HEK293 (cell line): ENCODE results near the gene WASHC3.

Experiments
- GLI4 ChIP-seq: fragments of 450-650 bp; formaldehyde crosslinking; IDR thresholded peaks from 2 replicates; pipeline ENCODE4 v1.5.1; 2016; ENCODE audit warnings: missing biosample characterization, missing genetic modification characterization
- MEIS1 ChIP-seq: sonication (generic); formaldehyde crosslinking; IDR thresholded peaks from 2 replicates; pipeline ENCODE4 v1.8.1; 2022; ENCODE audit warnings: missing genetic modification reagents, mild to moderate bottlenecking, borderline replicate concordance
- ZNF146 ChIP-seq: fragments of 450-650 bp; formaldehyde crosslinking; IDR thresholded peaks from 2 replicates; pipeline ENCODE4 v1.5.1; 2016; ENCODE audit warnings: missing biosample characterization, missing genetic modification characterization
- ZNF23 ChIP-seq: fragments of 450-650 bp; formaldehyde crosslinking; IDR thresholded peaks from 2 replicates; pipeline ENCODE4 v1.5.1; 2016; ENCODE audit warnings: missing biosample characterization, missing genetic modification characterization, borderline replicate concordance
- ZNF274 ChIP-seq, 2 experiments: fragments of 200-500 bp in 1 of 2; fragments of 450-650 bp in 1 of 2; sonication (Bioruptor generic) in 1 of 2; formaldehyde crosslinking in 1 of 2; IDR thresholded peaks; 2 replicates each; pipeline versions ENCODE4 v1.5.1 to v1.6.1; 2014 to 2016; ENCODE audit warnings: borderline replicate concordance in 1 of 2, inconsistent platforms in 1 of 2, low read length in 1 of 2, missing biosample characterization in 1 of 2, missing genetic modification characterization in 1 of 2
- ZNF416 ChIP-seq: fragments of 450-650 bp; formaldehyde crosslinking; IDR thresholded peaks from 2 replicates; pipeline ENCODE4 v1.5.1; 2016; ENCODE audit warnings: missing biosample characterization, missing genetic modification characterization
- TF ChIP-seq, protein P1 (sequence below): fragments of 450-650 bp; formaldehyde crosslinking; IDR thresholded peaks from 2 replicates; pipeline ENCODE4 v1.5.1; 2016; ENCODE audit warnings: missing biosample characterization, missing genetic modification characterization
- TF ChIP-seq, protein P2 (sequence below): fragments of 450-650 bp; formaldehyde crosslinking; IDR thresholded peaks from 2 replicates; pipeline ENCODE4 v1.5.1; 2016; ENCODE audit warnings: missing biosample characterization, missing genetic modification characterization
- TF ChIP-seq, protein P3 (sequence below): fragments of 450-650 bp; formaldehyde crosslinking; IDR thresholded peaks from 2 replicates; pipeline ENCODE4 v1.5.1; 2016; ENCODE audit warnings: missing biosample characterization, missing genetic modification characterization, low read depth

DNA sequence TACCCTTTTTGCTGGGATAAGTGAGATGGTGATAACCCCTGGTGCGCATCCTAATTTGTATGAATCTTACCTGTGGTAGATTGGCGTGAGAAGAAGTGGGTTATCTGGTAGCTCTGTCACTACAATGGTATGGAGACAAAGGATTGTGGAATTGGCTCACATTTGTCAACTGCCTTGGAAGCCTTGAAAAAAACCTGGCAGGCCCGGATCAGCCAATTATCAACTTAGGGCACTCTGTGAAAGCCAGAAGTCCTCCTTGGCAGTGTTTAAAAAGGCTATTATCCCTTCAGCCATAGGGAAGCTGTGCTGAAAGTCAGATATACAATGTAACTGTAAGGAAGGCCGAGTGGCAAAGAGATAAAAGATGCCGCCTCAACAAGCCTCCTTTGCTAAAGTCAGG, 56.5 kb downstream of the WASHC3 start:
- TF ChIP-seq, protein P1, sequence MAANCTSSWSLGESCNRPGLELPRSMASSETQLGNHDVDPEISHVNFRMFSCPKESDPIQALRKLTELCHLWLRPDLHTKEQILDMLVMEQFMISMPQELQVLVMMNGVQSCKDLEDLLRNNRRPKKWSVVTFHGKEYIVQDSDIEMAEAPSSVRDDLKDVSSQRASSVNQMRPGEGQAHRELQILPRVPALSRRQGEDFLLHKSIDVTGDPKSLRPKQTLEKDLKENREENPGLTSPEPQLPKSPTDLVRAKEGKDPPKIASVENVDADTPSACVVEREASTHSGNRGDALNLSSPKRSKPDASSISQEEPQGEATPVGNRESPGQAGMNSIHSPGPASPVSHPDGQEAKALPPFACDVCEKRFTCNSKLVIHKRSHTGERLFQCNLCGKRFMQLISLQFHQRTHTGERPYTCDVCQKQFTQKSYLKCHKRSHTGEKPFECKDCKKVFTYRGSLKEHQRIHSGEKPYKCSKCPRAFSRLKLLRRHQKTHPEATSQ (tag by site-specific recombination) = no peak
- TF ChIP-seq GLI4 (tag by site-specific recombination) (no peak), ZNF146 (no peak), ZNF274 (IDR thresholded peaks at IDR 0.05; ENCODE audit: low read length) (no peak), ZNF274 (tag by site-specific recombination; IDR thresholded peaks at IDR 0.05; ENCODE audit: borderline replicate concordance) (no peak), MEIS1 (CRISPR knock-in tag) (no peak), ZNF23 (tag by site-specific recombination) (no peak), ZNF416 (tag by site-specific recombination) (no peak)
- TF ChIP-seq, protein P2, sequence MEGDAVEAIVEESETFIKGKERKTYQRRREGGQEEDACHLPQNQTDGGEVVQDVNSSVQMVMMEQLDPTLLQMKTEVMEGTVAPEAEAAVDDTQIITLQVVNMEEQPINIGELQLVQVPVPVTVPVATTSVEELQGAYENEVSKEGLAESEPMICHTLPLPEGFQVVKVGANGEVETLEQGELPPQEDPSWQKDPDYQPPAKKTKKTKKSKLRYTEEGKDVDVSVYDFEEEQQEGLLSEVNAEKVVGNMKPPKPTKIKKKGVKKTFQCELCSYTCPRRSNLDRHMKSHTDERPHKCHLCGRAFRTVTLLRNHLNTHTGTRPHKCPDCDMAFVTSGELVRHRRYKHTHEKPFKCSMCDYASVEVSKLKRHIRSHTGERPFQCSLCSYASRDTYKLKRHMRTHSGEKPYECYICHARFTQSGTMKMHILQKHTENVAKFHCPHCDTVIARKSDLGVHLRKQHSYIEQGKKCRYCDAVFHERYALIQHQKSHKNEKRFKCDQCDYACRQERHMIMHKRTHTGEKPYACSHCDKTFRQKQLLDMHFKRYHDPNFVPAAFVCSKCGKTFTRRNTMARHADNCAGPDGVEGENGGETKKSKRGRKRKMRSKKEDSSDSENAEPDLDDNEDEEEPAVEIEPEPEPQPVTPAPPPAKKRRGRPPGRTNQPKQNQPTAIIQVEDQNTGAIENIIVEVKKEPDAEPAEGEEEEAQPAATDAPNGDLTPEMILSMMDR (tag by site-specific recombination) = no peak
- TF ChIP-seq, protein P3, sequence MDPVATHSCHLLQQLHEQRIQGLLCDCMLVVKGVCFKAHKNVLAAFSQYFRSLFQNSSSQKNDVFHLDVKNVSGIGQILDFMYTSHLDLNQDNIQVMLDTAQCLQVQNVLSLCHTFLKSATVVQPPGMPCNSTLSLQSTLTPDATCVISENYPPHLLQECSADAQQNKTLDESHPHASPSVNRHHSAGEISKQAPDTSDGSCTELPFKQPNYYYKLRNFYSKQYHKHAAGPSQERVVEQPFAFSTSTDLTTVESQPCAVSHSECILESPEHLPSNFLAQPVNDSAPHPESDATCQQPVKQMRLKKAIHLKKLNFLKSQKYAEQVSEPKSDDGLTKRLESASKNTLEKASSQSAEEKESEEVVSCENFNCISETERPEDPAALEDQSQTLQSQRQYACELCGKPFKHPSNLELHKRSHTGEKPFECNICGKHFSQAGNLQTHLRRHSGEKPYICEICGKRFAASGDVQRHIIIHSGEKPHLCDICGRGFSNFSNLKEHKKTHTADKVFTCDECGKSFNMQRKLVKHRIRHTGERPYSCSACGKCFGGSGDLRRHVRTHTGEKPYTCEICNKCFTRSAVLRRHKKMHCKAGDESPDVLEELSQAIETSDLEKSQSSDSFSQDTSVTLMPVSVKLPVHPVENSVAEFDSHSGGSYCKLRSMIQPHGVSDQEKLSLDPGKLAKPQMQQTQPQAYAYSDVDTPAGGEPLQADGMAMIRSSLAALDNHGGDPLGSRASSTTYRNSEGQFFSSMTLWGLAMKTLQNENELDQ (tag by site-specific recombination) = no peak
